Body of pancreas (tissue), 4 donors: ENCODE measurements around the gene IGF2BP3. TPM values are rescaled to one million over a fixed set of nuclear protein-coding genes. Genes with fewer than 3 reads are reported as not detected.

Source experiments
- ATAC-seq: fragments of 150-250 bp; one replicate; pipeline ENCODE4 v1.9.1; 2016
- DNase-seq, 4 donors: peaks; one replicate each; pipeline ENCODE4 v3.0.0-alpha.2; 2019
- H3K27ac ChIP-seq, 4 donors: fragments of 200-600 bp; sonication (generic); 1 replicate in 3 of 4; 2 replicates in 1 of 4; pipeline versions ENCODE4 v1.5.1 to v1.6.1; 2016 to 2019; ENCODE audit warnings: mild to moderate bottlenecking in 1 of 4, mixed read lengths in 1 of 4, moderate library complexity in 1 of 4
- H3K27me3 ChIP-seq, 2 donors: fragments of 200-600 bp; sonication (generic); one replicate each; pipeline ENCODE4 v1.6.0; 2016; ENCODE audit warnings: mild to moderate bottlenecking in 1 of 2
- H3K36me3 ChIP-seq, 2 donors: fragments of 200-600 bp; sonication (generic); replicated peaks in 1 of 2; 2 replicates each; pipeline ENCODE4 v1.5.1; 2016; ENCODE audit warnings: low read depth in 2 of 2; ENCODE audit not compliant: insufficient read depth in 1 of 2
- H3K4me1 ChIP-seq: fragments of 200-600 bp; sonication (generic); one replicate; pipeline ENCODE4 v1.6.0; 2016
- H3K4me3 ChIP-seq, 2 donors: fragments of 200-600 bp; sonication (generic); 1 replicate in 1 of 2; 2 replicates in 1 of 2; pipeline ENCODE4 v1.5.1; 2016 to 2019
- H3K9me3 ChIP-seq, 3 donors: fragments of 200-600 bp; sonication (generic); 1 replicate in 2 of 3; 2 replicates in 1 of 3; pipeline ENCODE4 v1.5.1; 2016
- POLR2A ChIP-seq, 3 donors: fragments of 450-650 bp; IDR thresholded peaks; one replicate each; pipeline ENCODE4 v1.6.1; 2016; ENCODE audit warnings: antibody characterized with exemption in 3 of 3, mild to moderate bottlenecking in 2 of 3
- WGBS, 2 donors: methylation state at CpG; one replicate each; pipeline ENCODE4 v1.1.5; 2017; 5-methylcytosine and 5-hydroxymethylcytosine counted together
- intact Hi-C: fragments of 100-400 bp; cut with DNase I; formaldehyde crosslinking; loops from one replicate; pipeline ENCODE4 v1.15.1; 2023
- total RNA-seq, 2 donors: library from RNA; depleted of rRNA; stranded (reverse); fragments of >200 nt; gene quantifications; one replicate each; pipeline ENCODE4 v1.1.0, GENCODE V29; 2016
- TF ChIP-seq, protein P1 (sequence below), 7 experiments: fragments of 450-650 bp in 4 of 7; fragments of 200-600 bp in 3 of 7; sonication (generic) in 3 of 7; IDR thresholded peaks; one replicate each; pipeline ENCODE4 v1.5.1; 2016 to 2019; ENCODE audit warnings: antibody characterized with exemption in 7 of 7

Gene IGF2BP3
- total RNA-seq, 2 donors from 2014 or later, result 0.33 to 1.3 TPM

DNA sequence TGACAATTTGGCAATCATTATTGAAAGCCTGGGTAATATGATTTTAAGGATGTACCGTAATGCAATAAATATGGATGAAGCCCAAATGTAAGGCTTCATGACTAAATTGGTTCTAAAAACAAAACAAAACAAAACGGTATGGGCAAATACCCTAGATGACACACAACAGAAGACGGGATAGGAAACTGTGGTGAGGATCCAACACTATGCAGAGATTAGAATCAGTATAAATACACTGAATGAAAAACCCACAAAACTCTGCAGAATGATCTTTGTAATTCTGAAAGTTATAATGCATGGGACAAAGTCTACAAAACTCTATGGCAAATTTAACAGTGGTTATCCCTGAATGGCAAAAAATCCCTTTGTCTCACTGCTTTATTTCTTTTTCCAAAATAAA lies 113.6 kb downstream of the IGF2BP3 start:
- Histone ChIP-seq H3K4me1 (peaks cover 12% of the 10 kb centered on the region), H3K9me3 (no peaks in the 10 kb centered on the region), H3K27me3 (no peaks in the 10 kb centered on the region), H3K36me3 (no peaks in the 10 kb centered on the region), H3K27ac (peak overlapping the region in 1 of 4 donors; percentile 25), H3K4me3 (no peak overlapping the region)
- TF ChIP-seq POLR2A (IDR thresholded peaks at IDR 0.05), result no peak
- TF ChIP-seq, protein P1, sequence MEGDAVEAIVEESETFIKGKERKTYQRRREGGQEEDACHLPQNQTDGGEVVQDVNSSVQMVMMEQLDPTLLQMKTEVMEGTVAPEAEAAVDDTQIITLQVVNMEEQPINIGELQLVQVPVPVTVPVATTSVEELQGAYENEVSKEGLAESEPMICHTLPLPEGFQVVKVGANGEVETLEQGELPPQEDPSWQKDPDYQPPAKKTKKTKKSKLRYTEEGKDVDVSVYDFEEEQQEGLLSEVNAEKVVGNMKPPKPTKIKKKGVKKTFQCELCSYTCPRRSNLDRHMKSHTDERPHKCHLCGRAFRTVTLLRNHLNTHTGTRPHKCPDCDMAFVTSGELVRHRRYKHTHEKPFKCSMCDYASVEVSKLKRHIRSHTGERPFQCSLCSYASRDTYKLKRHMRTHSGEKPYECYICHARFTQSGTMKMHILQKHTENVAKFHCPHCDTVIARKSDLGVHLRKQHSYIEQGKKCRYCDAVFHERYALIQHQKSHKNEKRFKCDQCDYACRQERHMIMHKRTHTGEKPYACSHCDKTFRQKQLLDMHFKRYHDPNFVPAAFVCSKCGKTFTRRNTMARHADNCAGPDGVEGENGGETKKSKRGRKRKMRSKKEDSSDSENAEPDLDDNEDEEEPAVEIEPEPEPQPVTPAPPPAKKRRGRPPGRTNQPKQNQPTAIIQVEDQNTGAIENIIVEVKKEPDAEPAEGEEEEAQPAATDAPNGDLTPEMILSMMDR (IDR thresholded peaks at IDR 0.05), result no peak
- intact Hi-C loops, result no loop called here
- no peak for ATAC-seq
- no peak for DNase-seq
- 44 to 50% methylated on average over 3 of the region's 3 CpGs for WGBS, 2 donors

DNA sequence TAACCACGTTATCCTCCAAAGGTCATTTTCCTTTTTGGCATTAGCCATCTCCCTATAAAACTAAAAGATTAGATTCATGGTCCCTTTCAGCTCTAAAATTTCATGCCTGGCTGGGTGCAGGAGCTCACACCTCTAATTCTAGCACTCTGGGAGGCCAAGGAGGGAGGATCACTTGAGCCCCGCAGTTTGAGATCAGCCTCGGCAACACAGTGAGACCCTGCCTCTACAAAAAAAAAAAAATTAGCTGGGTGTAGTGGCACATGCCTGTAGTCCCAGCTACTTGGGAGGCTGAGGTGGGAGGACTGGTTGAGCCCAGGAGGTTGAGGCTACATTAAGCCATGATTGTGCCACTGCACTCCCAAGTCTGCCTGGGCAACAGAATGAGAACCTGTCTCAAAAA lies 114.1 kb downstream of the IGF2BP3 start:
- H3K27me3 ChIP-seq, result no peaks in the 10 kb centered on the region
- WGBS, 2 donors, result 50 to 63% methylated on average over 3 of the region's 3 CpGs
- no peaks in the 10 kb centered on the region for H3K36me3 ChIP-seq
- H3K9me3 ChIP-seq, result no peaks in the 10 kb centered on the region
- no peak for TF ChIP-seq POLR2A (IDR thresholded peaks at IDR 0.05)
- TF ChIP-seq, protein P1 (IDR thresholded peaks at IDR 0.05), result no peak
- H3K4me1 ChIP-seq, result peaks cover 12% of the 10 kb centered on the region
- H3K27ac ChIP-seq, result no peak overlapping the region
- no peak overlapping the region for H3K4me3 ChIP-seq
- intact Hi-C loops, result no loop called here
- ATAC-seq (no peak), DNase-seq (no peak)

DNA sequence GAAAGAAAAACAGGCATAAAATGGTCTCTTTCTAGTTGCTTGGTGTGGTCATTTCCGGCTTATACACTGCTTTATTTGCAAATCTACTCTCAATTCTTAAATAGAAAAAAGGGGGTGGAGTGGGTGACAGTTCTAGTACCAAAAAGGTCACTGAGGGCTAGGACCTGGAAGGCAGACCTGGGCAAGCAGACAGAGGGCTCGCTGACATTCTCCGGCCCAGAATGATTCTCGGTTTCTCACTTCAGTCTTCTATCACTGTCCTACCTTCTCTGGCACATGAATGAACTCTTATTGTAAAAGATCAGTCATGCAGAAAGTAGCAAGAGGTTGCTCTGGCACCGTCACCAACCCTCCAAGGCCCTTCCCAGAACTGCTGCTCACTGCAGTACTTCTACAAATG lies 117.1 kb downstream of the IGF2BP3 start:
- H3K4me3 ChIP-seq, result no peak overlapping the region
- H3K27ac ChIP-seq, result no peak overlapping the region
- WGBS, 2 donors, result 90 to 91% methylated on average over 5 of the region's 5 CpGs
- no peaks in the 10 kb centered on the region for H3K9me3 ChIP-seq
- intact Hi-C loops, result no loop called here
- ATAC-seq, result no peak
- TF ChIP-seq, protein P1 (IDR thresholded peaks at IDR 0.05), result no peak
- no peaks in the 10 kb centered on the region for H3K36me3 ChIP-seq
- no peak for DNase-seq
- peaks cover 12% of the 10 kb centered on the region for H3K4me1 ChIP-seq
- no peaks in the 10 kb centered on the region for H3K27me3 ChIP-seq

DNA sequence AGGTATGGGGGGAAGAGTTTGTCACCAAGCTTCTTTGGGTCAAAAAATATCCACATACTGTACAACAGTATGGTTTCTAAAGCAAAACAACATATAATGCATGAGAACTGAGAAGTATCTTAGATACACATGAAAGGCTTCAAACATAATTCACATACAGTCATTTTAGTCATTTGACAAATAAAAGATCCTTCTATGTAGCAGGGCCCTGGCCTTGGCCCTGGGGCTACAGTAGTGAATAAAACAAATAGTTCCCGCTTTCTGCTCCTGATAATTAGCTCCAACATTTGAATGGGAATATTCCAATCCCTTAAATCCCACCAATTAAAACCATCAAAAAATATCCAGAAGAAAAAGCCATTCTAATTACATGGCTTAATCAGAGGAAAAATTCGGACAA lies 119.8 kb downstream of the IGF2BP3 start:
- H3K4me1 ChIP-seq, result no peaks in the 10 kb centered on the region
- ATAC-seq (no peak), DNase-seq (no peak)
- intact Hi-C loops, result no loop called here
- H3K9me3 ChIP-seq, result no peaks in the 10 kb centered on the region
- no peak overlapping the region for H3K27ac ChIP-seq
- no peak overlapping the region for H3K4me3 ChIP-seq
- H3K27me3 ChIP-seq, result no peaks in the 10 kb centered on the region
- 73 to 78% methylated on average over 2 of the region's 2 CpGs for WGBS, 2 donors
- no peak for TF ChIP-seq POLR2A (IDR thresholded peaks at IDR 0.05)
- TF ChIP-seq, protein P1 (IDR thresholded peaks at IDR 0.05), result no peak
- no peaks in the 10 kb centered on the region for H3K36me3 ChIP-seq

DNA sequence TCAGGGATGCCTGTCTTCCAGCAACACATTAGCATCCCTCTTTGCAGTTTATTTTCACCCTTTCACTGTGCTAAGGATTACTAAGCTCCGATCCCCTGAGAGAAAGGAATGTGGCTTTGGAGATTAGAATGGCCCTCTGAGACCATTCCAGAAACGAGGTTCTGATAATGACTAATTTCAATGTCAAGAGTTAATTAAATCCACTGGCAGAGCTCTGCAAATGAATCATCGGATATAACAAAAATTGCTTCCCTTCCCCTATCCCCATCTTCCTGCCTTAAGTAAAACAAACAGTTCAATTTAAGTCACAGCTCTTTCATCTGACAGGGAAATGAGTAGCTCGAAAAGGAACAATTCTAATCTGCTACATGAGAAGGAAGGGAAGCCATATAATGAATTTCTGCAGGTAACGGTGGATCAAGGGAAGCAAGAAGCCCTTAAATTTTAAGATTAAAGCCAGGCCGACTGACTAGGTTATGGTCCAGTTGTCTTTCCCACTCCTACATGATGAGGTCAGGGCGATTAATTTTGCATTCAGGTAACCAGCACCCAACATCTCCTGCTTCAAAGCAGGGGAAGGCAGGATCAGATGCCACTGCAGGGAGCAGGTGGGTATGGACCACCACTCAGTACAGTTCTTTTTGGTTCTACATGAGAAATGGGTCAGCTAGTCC lies 120.7 kb downstream of the IGF2BP3 start:
- Histone ChIP-seq H3K4me3 (no peak overlapping the region), H3K27ac (no peak overlapping the region), H3K27me3 (no peaks in the 10 kb centered on the region), H3K36me3 (no peaks in the 10 kb centered on the region), H3K9me3 (no peaks in the 10 kb centered on the region), H3K4me1 (no peaks in the 10 kb centered on the region)
- ATAC-seq (no peak), DNase-seq (no peak)
- 63 to 67% methylated on average over 7 of the region's 7 CpGs for WGBS, 2 donors
- intact Hi-C loops, result no loop called here
- TF ChIP-seq, protein P1 (IDR thresholded peaks at IDR 0.05), result no peak
